RPMI8226 (cell line): Measurements from ENCODE around the gene ADAMTSL2.

ENCODE experiments used
- DNase-seq: peaks from one replicate; pipeline ENCODE4 v3.0.0-alpha.2; 2015

Gene ADAMTSL2

DNA sequence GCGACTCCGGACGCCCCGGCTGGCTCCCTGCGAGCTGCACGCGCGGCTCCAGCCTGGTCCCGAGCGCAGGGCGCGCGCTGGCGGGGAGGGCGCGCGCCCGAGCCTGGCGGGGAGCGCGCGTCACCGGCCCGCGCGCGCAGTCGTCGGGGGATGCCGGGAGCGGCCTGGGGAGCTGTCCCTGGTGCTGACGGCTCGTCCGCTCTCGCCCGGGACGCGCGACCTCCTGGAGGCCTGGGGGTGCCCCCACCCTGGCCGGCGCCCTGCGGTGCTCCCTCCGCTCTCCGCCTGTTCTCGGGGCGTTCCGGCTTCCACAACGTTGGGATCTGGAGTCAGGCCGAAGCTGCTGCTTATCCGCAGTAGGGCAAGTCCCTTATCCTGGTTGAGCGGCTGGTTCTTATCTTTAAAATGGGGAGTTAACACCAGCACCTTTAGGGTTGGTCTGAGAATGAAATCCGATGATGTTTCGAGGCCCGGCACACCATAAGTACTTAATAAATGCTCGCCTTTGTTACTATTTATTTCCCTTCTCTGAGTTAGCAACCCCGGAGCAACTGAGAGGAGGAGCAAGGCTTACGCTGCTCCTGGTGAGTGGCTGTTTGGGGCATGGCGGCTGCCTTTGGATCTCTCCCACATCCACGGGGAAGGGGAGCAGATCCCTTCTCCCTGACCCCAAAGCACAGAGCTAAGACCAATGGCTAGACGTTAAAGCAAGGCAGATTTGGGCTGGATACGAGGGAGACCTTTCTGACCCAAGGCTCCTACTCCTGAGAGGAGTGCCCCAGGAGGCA is 75.0 kb downstream of the ADAMTSL2 start, which contains the start of gene FAM163B:
Gene FAM163B (minus strand): TSS at position 79 of the 788 bp plus-strand sequence. CDS start 29,166 bp downstream, outside the sequence.
- DNase-seq, result no peak

DNA sequence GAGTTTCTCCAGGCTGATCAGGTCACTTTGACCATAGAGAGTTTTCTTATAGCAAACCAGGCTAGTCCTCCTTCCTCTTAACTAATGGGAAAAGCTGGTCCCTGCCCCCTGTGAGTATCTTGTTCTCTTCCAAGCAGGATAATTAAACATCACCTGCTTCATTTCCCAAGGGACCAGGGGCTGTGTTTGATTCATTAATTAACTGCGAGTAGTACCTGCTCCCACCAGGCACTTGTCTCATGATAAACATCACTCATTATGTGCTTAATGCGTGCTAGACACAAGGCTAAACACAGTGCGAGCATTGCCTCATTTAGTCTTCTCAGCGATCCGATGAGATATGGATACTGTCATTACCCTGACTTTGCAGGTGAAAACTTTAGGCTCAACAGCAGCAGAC is 76.3 kb downstream of the ADAMTSL2 start:
- DNase-seq, result no peak

DNA sequence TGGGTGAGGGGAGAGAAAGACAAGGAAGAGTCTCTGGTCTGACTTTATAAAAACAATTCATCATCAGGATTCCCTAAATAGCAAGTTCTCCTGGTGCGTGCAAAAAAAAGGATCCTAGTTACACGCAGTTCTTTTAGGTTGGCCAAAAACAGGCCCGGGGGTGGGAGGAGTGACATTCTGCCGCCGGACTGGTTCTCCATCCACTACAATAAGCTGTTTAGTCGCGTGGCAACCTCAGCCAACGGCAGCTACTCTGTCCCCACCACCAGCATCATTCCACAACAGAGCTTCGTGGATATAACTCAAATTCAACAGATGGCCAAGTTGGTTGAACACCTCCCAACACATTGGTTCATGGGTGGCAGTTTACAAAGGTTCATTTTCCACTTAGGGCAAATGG is 77.5 kb downstream of the ADAMTSL2 start:
- DNase-seq, result no peak

DNA sequence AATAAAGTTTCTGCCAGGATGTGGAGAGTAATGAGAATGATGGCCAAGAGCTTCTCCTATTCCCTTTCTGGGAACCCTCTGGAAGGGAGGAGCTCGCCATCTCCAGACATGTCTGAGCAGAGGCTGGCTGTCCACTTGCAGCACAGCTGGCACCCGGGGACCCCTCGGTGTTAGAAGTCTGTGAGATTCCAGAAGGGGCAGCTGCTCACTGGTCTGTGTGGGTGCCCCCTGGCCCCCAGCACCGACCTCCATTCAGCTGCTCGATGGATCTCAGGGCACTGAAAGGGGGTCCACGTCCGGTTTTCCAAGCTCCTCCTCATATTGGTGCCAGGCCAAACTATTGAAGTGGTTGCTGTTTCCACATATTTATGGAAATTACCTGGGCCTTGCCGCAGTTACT is 78.3 kb downstream of the ADAMTSL2 start:
- DNase-seq, result no peak

DNA sequence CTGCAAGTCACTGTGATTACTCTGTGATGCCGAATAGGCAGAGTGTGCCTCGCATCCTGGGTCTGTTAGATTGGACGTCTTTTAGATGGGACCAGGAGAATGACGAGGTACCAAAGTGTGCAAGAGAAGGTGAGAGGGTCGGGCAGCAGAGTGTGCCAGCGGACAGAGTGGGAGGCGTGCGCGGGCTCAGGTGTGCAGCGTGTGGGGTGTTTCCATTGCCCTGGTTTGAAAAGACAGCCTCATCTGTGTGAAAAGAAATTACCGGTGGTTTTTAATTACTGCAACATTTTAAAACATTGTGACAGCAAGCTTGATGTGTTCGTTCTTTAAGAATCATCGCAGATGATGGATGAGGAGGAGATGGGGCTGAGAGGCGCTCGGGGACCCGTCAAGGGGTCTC is 78.9 kb downstream of the ADAMTSL2 start:
- no peak for DNase-seq

DNA sequence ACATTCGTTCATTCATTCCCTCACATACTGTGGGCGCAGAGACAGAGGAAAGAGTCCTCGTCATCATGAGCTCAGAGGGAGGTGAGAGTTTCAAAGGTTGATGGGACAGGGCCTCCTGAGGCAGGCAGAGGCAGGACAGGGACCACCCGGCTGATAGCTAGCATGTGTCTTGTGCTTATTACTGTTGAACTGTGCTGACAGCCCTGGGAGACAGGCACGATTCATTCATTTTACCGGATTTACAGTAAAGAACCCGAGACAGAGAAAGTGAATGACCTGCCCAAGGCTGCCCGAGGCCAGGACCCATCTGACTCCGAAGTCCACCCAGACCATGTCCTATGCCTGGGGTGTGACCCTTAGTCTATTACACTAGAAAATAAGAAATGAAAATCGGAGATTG is 79.6 kb downstream of the ADAMTSL2 start:
- no peak for DNase-seq

DNA sequence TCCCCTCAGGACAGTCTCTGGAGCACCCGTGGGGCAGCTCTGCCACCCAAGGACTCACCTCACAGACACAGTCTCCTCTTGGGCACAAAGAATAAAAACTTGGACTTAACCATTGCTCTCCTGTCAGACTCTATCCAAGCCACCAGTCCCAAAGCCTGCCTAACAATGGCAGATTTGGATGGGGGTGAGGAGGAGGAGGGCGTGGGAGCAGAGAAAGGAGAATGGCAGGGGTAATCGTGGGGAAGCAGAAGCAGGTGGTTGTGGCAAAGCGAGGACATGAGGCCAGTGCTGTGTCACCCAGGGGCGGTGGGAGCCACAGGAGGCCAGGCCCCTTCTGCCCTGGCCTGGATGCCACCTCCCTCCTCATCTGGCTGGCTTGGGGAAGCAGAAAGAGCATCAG is 80.2 kb downstream of the ADAMTSL2 start:
- DNase-seq, result no peak

DNA sequence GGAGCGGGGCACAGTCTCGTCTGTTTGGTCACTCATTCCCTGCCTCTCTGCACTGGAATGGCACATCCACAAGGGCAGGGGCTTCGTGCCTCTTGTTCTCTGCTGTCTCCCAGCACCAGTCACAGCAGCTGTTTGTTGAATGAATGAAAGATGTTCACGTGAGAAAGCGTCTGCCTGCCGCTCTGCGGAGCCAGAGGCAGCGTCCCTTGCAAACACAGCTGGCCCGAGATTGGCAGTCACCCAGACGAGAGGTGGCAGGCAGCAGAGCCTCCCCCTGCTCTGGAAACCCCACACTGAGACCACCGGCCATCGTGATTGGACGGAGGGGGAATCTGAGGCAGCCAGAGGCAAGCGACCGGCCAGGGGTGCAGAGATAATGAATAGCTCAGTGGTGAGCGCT is 80.7 kb downstream of the ADAMTSL2 start:
- DNase-seq, result no peak

DNA sequence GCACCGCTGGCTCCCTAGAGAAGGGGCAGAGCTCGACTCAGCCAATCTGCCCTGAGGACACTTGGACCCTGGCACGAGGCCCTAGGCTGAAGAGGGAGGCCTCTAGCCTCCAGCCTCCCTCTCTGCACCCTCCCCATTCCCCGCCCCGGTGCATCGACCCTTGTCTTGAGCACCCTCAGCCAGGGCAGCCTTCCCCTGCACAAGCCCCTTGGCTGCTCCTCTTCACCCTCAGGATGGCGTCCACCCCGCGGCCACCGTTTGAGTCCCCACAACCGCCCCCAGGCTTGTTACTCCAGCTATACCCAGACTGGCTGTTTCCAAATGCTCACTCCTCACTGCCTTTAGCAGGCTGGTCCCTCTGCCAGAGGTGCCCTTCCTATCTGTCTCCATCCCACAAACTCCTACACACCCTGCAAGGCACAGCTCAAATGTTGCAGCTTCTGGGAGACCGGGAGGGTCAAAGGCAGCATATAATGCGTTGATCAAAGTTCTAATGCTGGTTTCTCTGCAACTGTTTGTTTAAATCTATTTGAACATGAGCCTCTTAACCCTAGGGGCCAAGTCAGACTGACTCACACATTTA is 81.2 kb downstream of the ADAMTSL2 start:
- no peak for DNase-seq

DNA sequence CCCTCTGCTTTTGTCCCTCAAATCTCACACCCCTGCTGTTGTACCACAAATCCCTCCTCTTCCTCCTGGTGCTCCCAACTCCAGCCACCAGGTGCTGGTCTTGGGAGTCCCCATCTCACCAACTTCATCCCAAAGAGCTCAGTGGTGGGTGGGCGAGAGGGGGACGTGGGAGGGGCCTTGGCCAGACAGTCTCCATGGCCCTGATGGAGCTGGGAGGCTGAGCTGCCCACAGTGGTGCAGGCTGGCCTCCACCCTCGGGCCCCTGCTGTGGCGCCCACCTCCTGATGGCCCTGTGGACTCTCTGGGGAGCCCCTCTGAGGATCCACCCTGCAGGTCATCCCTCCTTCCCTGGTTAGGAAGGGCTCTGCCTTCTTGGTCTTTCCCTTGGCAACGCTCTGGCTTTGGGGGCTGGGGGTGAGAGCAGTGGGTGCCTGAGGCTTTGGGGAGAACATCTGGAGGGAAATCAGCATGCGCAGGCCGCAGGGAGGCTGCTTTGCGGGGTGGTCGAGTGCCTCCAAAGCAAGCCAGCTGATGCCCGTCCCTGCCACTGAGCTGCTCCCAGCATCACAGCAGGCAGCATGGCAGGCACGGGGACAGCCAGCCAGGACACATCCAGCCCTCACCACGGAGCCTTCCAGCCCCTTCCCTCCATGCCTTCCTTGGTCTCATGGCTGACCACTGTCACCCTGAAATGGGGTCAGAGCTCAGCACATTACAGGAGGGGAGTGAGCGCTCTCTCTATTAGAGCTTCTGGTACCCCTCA is 82.3 kb downstream of the ADAMTSL2 start:
- DNase-seq, result no peak

DNA sequence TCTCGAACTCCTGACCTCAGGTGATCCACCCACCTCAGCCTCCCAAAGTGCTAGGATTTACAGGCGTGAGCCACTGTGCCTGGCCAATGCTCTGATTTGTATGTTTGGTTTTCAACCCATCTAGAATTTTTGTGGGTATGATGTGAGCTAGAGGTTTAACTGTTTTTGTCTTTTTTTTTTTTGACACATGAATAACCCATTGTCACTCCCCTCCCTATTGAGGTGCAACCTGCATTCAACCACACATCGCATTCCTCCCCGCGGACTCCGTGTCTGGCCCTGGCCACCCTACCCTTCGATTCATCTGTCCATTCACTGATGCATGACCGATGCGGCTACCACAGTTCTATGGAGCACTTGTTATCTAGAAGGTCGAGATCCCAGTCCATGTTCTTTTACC is 84.2 kb downstream of the ADAMTSL2 start:
- no peak for DNase-seq

DNA sequence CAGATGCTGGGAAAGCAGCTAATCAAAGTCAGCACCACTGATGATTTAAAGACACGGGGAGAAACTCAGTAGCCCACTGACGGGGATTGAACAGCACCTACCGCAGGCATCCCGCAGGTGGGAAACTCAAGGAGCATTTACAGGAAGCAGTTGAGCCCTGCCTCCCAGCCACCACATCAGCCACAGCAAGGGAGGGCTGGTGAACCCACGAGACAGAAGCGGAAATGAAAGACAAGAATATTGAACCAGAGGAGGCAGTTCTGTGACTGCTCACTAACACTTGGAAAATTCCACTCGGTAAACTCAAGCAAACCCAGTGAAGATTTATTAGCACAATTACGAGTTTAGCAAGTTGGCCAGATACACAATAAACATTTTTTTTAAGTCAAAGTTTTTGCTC is 85.3 kb downstream of the ADAMTSL2 start:
- peak; percentile 83 for DNase-seq

DNA sequence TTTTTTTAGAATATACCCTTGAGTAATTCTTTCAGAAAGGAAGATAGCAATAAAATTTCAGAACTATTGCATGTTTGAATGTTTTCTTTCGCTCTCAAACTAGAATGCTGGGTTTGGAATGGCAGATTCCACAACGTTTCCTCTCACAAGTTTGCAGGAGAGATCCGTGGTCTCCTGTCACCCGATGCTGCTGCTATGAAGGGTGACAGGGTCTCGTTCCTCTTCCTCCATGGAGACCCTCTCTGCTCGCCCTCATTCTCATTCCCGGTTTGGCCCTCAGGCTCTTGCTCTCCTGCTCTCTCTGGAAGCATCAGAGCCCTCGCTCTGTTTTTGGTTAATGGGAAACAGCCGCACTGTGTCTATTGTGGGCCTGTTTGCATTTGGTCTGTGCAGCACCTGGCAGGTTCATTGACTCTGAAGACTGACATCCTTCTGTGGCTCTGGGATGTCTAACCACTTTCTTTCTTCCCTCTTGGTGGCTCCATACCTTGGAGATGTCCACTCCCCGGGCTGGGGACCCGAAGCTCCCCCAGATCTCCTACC is 87.3 kb downstream of the ADAMTSL2 start:
- no peak for DNase-seq

DNA sequence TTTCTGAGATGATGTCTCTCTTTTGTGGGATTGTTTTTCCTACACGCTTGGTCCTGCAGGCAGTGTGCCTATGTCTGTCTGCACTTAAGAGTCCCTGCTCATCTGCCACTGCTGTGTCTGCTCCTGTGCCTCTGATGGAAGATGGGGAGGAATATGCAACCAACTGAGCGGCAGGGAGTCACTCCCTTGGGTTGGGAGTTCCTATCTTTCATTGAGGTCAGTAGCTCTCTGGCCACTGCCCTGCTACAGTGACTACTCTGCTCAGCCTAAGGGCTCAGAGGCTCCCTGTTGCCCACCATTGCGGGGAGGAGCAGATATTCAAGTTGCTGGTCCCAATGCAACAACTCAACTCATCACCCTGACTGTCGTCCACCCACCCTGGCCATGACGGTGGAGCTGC is 88.1 kb downstream of the ADAMTSL2 start:
- no peak for DNase-seq
